Esophagus muscularis mucosa (tissue), 3 donors: ENCODE measurements around the gene MBP.

Source experiments
- CTCF ChIP-seq, 3 experiments: fragments of 200-600 bp in 2 of 3; fragments of 450-650 bp in 1 of 3; sonication (generic) in 2 of 3; IDR thresholded peaks; one replicate each; pipeline ENCODE4 v1.5.1; 2017 to 2019; ENCODE audit warnings: antibody characterized with exemption in 3 of 3, mild to moderate bottlenecking in 2 of 3, moderate library complexity in 1 of 3
- POLR2A ChIP-seq: fragments of 450-650 bp; IDR thresholded peaks from one replicate; pipeline ENCODE4 v1.6.1; 2017; ENCODE audit warnings: antibody characterized with exemption, moderate library complexity, mild to moderate bottlenecking, low read depth
- POLR2AphosphoS5 ChIP-seq, 2 donors: sonication (generic); formaldehyde crosslinking; IDR thresholded peaks; one replicate each; pipeline ENCODE4 v1.6.1; 2017; ENCODE audit warnings: antibody characterized with exemption in 2 of 2

DNA sequence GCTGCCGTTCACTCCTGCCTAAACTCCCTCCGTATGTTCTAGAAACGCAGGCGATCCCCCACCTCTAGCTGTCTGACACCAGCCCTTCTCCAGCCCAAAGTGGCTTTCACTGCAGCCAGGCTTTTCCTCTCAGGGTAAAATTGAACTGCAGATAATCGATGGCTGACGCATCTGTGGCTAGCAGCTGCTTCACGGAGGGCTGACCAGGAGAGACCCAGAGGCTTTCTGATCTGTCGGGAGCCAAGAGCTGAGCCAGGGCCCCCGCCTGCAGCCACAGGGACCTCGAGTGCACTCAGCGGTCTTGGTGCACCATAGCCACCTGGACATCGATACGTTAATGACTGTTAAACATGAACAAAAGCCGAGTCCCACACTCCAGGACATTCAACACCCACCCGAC, 107.5 kb downstream of the MBP start:
- TF ChIP-seq POLR2A (no peak), POLR2AphosphoS5 (IDR thresholded peaks at IDR 0.05) (no peak), CTCF (IDR thresholded peaks at IDR 0.05) (no peak)
